SH-SY5Y (cell line): ENCODE results near the gene DIAPH3.

Source experiments
- GATA2 ChIP-seq: IDR thresholded peaks from 2 replicates; pipeline ENCODE4 v1.6.1; 2011; ENCODE audit warnings: mild to moderate bottlenecking, low read depth, low read length
- GATA3 ChIP-seq: IDR thresholded peaks from 2 replicates; pipeline ENCODE4 v1.6.1; 2011; ENCODE audit warnings: low read depth, mild to moderate bottlenecking, low read length, moderate library complexity

Gene DIAPH3

GRCh38 chr13:59801107-59801880 lies 362.4 kb downstream of the DIAPH3 start:
- no peak for TF ChIP-seq GATA2
- no peak for TF ChIP-seq GATA3

GRCh38 chr13:59793107-59793506 lies 370.6 kb downstream of the DIAPH3 start:
- TF ChIP-seq GATA2 = no peak
- no peak for TF ChIP-seq GATA3

GRCh38 chr13:59790626-59791025 lies 373.1 kb downstream of the DIAPH3 start:
- TF ChIP-seq GATA3 (no peak), GATA2 (no peak)

- TF ChIP-seq GATA2 = no peak
- TF ChIP-seq GATA3 = no peak
These were observed 374.2 kb downstream of the DIAPH3 start for GRCh38 chr13:59789558-59789957.

- TF ChIP-seq GATA2 (no peak), GATA3 (no peak)
These were observed 376.0 kb downstream of the DIAPH3 start for GRCh38 chr13:59787679-59788078.

- TF ChIP-seq GATA3 (no peak), GATA2 (no peak)
These were observed 381.0 kb downstream of the DIAPH3 start for GRCh38 chr13:59782696-59783095.

GRCh38 chr13:59780058-59780457 lies 383.7 kb downstream of the DIAPH3 start:
- TF ChIP-seq GATA2 = no peak
- no peak for TF ChIP-seq GATA3

GRCh38 chr13:59776924-59777690 lies 386.6 kb downstream of the DIAPH3 start:
- no peak for TF ChIP-seq GATA3
- no peak for TF ChIP-seq GATA2

GRCh38 chr13:59774491-59774971 lies 389.2 kb downstream of the DIAPH3 start:
- TF ChIP-seq GATA3 = no peak
- TF ChIP-seq GATA2 = no peak

GRCh38 chr13:59771272-59771671 lies 392.5 kb downstream of the DIAPH3 start:
- TF ChIP-seq GATA2 (no peak), GATA3 (no peak)

- TF ChIP-seq GATA3 (no peak), GATA2 (no peak)
These were observed 393.3 kb downstream of the DIAPH3 start for GRCh38 chr13:59770451-59770850.

GRCh38 chr13:59766236-59766635 lies 397.5 kb downstream of the DIAPH3 start:
- TF ChIP-seq GATA2 (no peak), GATA3 (no peak)

GRCh38 chr13:59755632-59756290 lies 408.0 kb downstream of the DIAPH3 start:
- TF ChIP-seq GATA3 = no peak
- TF ChIP-seq GATA2 = no peak

- no peak for TF ChIP-seq GATA3
- TF ChIP-seq GATA2 = no peak
These were observed 409.3 kb downstream of the DIAPH3 start for GRCh38 chr13:59754411-59754810.
